NT2/D1 (cell line): ENCODE measurements around the gene ZNF385B.

ENCODE experiments used
- DNase-seq: peaks from one replicate; pipeline ENCODE4 v3.0.0-alpha.2; 2011; ENCODE audit warnings: low read depth, low spot score
- H3K27me3 ChIP-seq: 2 replicates; pipeline ENCODE4 v1.6.0; 2011; ENCODE audit warnings: mild to moderate bottlenecking; ENCODE audit not compliant: insufficient read length, insufficient read depth
- H3K36me3 ChIP-seq: 2 replicates; pipeline ENCODE4 v1.6.1; 2011; ENCODE audit warnings: mild to moderate bottlenecking, low read length, mixed read lengths; ENCODE audit not compliant: insufficient read depth, insufficient read length
- H3K4me1 ChIP-seq: 2 replicates; pipeline ENCODE4 v1.5.1; 2011; ENCODE audit not compliant: insufficient read depth, insufficient read length
- H3K4me3 ChIP-seq: 2 replicates; pipeline ENCODE4 v1.5.1; 2011; ENCODE audit warnings: low read depth; ENCODE audit not compliant: insufficient read length
- H3K9ac ChIP-seq: 2 replicates; pipeline ENCODE4 v1.6.0; 2011; ENCODE audit warnings: low read depth; ENCODE audit not compliant: insufficient read length
- H3K9me3 ChIP-seq: 2 replicates; pipeline ENCODE4 v1.5.1; 2011; ENCODE audit warnings: mild to moderate bottlenecking, low read length; ENCODE audit not compliant: insufficient read depth
- SUZ12 ChIP-seq: IDR thresholded peaks from 2 replicates; pipeline ENCODE4 v1.6.1; 2011; ENCODE audit not compliant: insufficient read length, insufficient read depth; ENCODE audit errors: extremely low read depth
- YY1 ChIP-seq: IDR thresholded peaks from 2 replicates; pipeline ENCODE4 v1.6.1; 2011; ENCODE audit not compliant: insufficient read length, insufficient read depth
- ZNF274 ChIP-seq: IDR thresholded peaks from 2 replicates; pipeline ENCODE4 v1.6.1; 2011; ENCODE audit warnings: mild to moderate bottlenecking, low read depth, low read length

Gene ZNF385B

GRCh38 chr2:179764710-179765109, 96.7 kb downstream of the ZNF385B start:
- no peak for DNase-seq
- H3K9ac ChIP-seq: no peak overlapping the region
- no peak for TF ChIP-seq ZNF274
- TF ChIP-seq YY1: no peak
- no peak for TF ChIP-seq SUZ12

GRCh38 chr2:179758636-179759035, 102.8 kb downstream of the ZNF385B start:
- TF ChIP-seq ZNF274: no peak
- TF ChIP-seq SUZ12: no peak
- no peak for TF ChIP-seq YY1
- Histone ChIP-seq H3K9me3 (peaks cover 26% of the 10 kb centered on the region), H3K4me3 (no peak overlapping the region), H3K27me3 (no peaks in the 10 kb centered on the region), H3K36me3 (no peaks in the 10 kb centered on the region), H3K4me1 (no peaks in the 10 kb centered on the region), H3K9ac (no peak overlapping the region)
- DNase-seq: no peak

More at GRCh38 chr2:179764710-179765109, 96.7 kb downstream of the ZNF385B start:
- no peaks in the 10 kb centered on the region for H3K4me1 ChIP-seq
- H3K9me3 ChIP-seq: peaks cover 17% of the 10 kb centered on the region
- H3K4me3 ChIP-seq: no peak overlapping the region
- H3K27me3 ChIP-seq: no peaks in the 10 kb centered on the region
- no peaks in the 10 kb centered on the region for H3K36me3 ChIP-seq

DNA sequence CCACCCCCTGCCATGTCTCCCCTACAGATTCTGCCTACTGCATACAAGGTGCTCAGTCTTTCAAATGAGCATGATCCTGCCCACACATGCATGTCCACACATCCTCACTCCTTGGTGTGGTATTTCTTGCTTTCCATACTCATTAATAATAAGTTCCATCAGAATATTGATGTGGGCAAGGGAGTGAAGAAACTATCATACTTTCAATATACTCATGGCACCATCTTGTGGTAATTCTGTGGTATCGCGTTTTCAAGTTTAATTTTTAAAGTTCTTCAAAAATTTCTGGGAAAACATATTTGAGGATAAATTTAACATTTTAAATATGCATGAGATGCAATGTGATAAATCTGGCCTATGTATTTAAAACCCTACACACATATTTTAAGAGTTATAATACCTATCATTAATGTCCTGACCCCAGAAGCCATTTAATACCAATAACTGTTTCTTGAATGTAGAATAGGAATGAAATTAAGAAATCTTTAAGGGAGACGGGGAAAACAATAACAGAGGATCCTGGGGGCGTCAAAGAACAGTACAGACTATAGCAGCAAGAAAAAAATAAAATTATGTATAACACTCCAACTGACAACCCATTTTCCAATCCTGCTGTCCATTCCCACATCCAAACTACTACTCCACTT, 110.1 kb downstream of the ZNF385B start:
- Histone ChIP-seq H3K36me3 (no peaks in the 10 kb centered on the region), H3K4me3 (no peak overlapping the region), H3K4me1 (no peaks in the 10 kb centered on the region), H3K9ac (no peak overlapping the region), H3K27me3 (no peaks in the 10 kb centered on the region), H3K9me3 (no peaks in the 10 kb centered on the region)
- DNase-seq: no peak
- TF ChIP-seq YY1 (no peak), SUZ12 (no peak), ZNF274 (no peak)

- Histone ChIP-seq H3K9me3 (no peaks in the 10 kb centered on the region), H3K4me1 (no peaks in the 10 kb centered on the region), H3K36me3 (no peaks in the 10 kb centered on the region), H3K27me3 (no peaks in the 10 kb centered on the region), H3K9ac (no peak overlapping the region), H3K4me3 (no peak overlapping the region)
- no peak for TF ChIP-seq SUZ12
- TF ChIP-seq YY1: no peak
- TF ChIP-seq ZNF274: no peak
- no peak for DNase-seq
These were observed 112.2 kb downstream of the ZNF385B start for GRCh38 chr2:179749210-179749609.

DNA sequence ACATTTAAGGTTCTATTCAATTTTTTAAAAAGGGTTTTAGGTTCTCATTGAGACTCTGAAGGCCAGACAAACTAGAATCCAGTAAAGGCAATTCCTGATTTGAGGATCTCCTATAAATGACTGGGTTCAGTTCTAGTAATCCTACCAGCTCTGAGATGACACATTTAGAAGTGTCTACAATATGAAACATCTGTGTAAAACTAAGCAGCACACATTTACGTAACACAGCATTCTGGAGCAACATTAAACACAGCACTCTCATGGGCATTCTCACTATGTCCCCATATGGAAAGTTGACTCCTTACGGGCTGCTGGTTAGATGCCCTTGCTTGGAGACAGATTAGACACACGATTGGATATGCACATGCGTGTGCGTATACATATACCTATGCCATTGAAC, 114.4 kb downstream of the ZNF385B start:
- DNase-seq: no peak
- no peaks in the 10 kb centered on the region for H3K36me3 ChIP-seq
- no peaks in the 10 kb centered on the region for H3K27me3 ChIP-seq
- H3K9ac ChIP-seq: no peak overlapping the region
- TF ChIP-seq ZNF274 (no peak), SUZ12 (no peak)
- no peaks in the 10 kb centered on the region for H3K9me3 ChIP-seq
- no peak overlapping the region for H3K4me3 ChIP-seq
- no peaks in the 10 kb centered on the region for H3K4me1 ChIP-seq

- no peaks in the 10 kb centered on the region for H3K27me3 ChIP-seq
- H3K4me1 ChIP-seq: no peaks in the 10 kb centered on the region
- no peak overlapping the region for H3K4me3 ChIP-seq
- TF ChIP-seq ZNF274: no peak
- TF ChIP-seq SUZ12: no peak
- no peak for TF ChIP-seq YY1
- no peak overlapping the region for H3K9ac ChIP-seq
- H3K36me3 ChIP-seq: no peaks in the 10 kb centered on the region
- DNase-seq: no peak
- H3K9me3 ChIP-seq: no peaks in the 10 kb centered on the region
These were observed 115.7 kb downstream of the ZNF385B start for GRCh38 chr2:179745635-179746256.

DNA sequence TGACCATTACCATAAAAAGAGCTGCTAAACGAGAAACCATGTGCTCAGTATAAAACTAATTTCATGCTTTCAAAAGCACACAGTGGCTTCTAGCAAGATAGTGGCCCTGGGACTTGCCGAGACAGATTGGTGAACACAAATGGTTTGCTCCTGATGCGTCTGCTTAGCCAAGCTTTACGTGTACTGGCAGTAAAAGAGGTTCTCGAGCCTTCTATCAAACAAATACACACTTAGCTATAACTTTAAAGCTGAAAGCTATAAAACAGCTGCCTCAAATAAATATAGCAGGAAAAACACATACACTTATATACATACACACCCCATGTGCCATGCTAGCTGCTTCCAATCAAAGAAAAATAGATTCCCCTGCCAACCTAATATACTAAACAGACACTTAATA, 117.0 kb downstream of the ZNF385B start:
- Histone ChIP-seq H3K4me3 (no peak overlapping the region), H3K36me3 (no peaks in the 10 kb centered on the region), H3K9ac (no peak overlapping the region), H3K27me3 (no peaks in the 10 kb centered on the region), H3K9me3 (no peaks in the 10 kb centered on the region), H3K4me1 (no peaks in the 10 kb centered on the region)
- TF ChIP-seq ZNF274 (no peak), YY1 (no peak), SUZ12 (no peak)
- DNase-seq: no peak
